TTC549 (cell line): ENCODE data around the gene LZTS2.
A peak's percentile ranks its signal among the peaks of the same experiment; 100 is the strongest.

ENCODE experiments used
- FAIRE-seq: peaks from 2 replicates; lab custom pipeline; 2012; peaks lifted over from hg19 to GRCh38; lab: Jason Lieb, UNC

The LZTS2 gene

GRCh38 chr10:100978121-100978900 lies 21.3 kb upstream of the LZTS2 start:
- FAIRE-seq: no peak

GRCh38 chr10:100978901-100979195 lies 20.8 kb upstream of the LZTS2 start:
- no peak for FAIRE-seq

GRCh38 chr10:100979791-100980272 lies 19.8 kb upstream of the LZTS2 start:
- FAIRE-seq: no peak

GRCh38 chr10:100980311-100980710 lies 19.3 kb upstream of the LZTS2 start:
- FAIRE-seq: no peak

- FAIRE-seq: no peak
These were observed 18.9 kb upstream of the LZTS2 start for GRCh38 chr10:100980711-100981110.

GRCh38 chr10:100981178-100981772 lies 18.3 kb upstream of the LZTS2 start:
- no peak for FAIRE-seq

- no peak for FAIRE-seq
These were observed 16.4 kb upstream of the LZTS2 start for GRCh38 chr10:100982916-100983830.

GRCh38 chr10:100983868-100984671 lies 15.5 kb upstream of the LZTS2 start:
- no peak for FAIRE-seq

- no peak for FAIRE-seq
These were observed 14.9 kb upstream of the LZTS2 start for GRCh38 chr10:100984672-100985177.

- no peak for FAIRE-seq
These were observed 14.3 kb upstream of the LZTS2 start for GRCh38 chr10:100985336-100985735.

GRCh38 chr10:100986623-100986951 lies 13.0 kb upstream of the LZTS2 start:
- FAIRE-seq: no peak

GRCh38 chr10:100986952-100987684 lies 12.5 kb upstream of the LZTS2 start, which contains the start of the genes MRPL43 and TWNK:
Gene MRPL43, minus strand, starts transcription at chr10:100987497. Its CDS starts 54 bp downstream, at chr10:100987443.
Gene TWNK, plus strand, starts transcription at chr10:100987543. Its CDS starts 668 bp downstream, at chr10:100988211.
- no peak for FAIRE-seq

GRCh38 chr10:100987685-100988049 lies 11.9 kb upstream of the LZTS2 start:
- FAIRE-seq: no peak

GRCh38 chr10:100988166-100988565 lies 11.4 kb upstream of the LZTS2 start:
- FAIRE-seq: no peak

GRCh38 chr10:100989088-100989487 lies 10.5 kb upstream of the LZTS2 start:
- no peak for FAIRE-seq

- peak; percentile 36 for FAIRE-seq
These were observed 5.5 kb upstream of the LZTS2 start for GRCh38 chr10:100993986-100994708.

GRCh38 chr10:100995181-100995580 lies 4.4 kb upstream of the LZTS2 start:
- no peak for FAIRE-seq

GRCh38 chr10:100996678-100997359 lies 2.8 kb upstream of the LZTS2 start:
- FAIRE-seq: no peak

- no peak for FAIRE-seq
These were observed 2.0 kb upstream of the LZTS2 start for GRCh38 chr10:100997360-100998182.
